SK-N-SH treated with all-trans-retinoic acid at 6 μM for 48 hours (cell line): ENCODE measurements around the gene RET.

Source experiments
- ATAC-seq: fragments of 200-7000 bp; cut with Tn5 transposase; 3 replicates; pipeline ENCODE4 v1.9.1; 2020; ENCODE audit warnings: mild to moderate bottlenecking, moderate library complexity
- ARNTL ChIP-seq: fragments of 450-650 bp; formaldehyde crosslinking; IDR thresholded peaks from 2 replicates; pipeline ENCODE4 v1.5.0; 2020; ENCODE audit warnings: low read depth, mild to moderate bottlenecking, moderate library complexity, borderline replicate concordance
- BACH2 ChIP-seq: fragments of 250-450 bp; sonication (Bioruptor Pico); IDR thresholded peaks from 2 replicates; pipeline ENCODE4 v1.9.0; 2021; ENCODE audit warnings: mild to moderate bottlenecking, borderline replicate concordance
- CREB5 ChIP-seq: fragments of 250-450 bp; sonication (Bioruptor Pico); IDR thresholded peaks from 2 replicates; pipeline ENCODE4 v1.5.1; 2020; ENCODE audit warnings: low read depth, mild to moderate bottlenecking, moderate library complexity
- CSDC2 ChIP-seq: fragments of 250-450 bp; sonication (Bioruptor Pico); IDR thresholded peaks from 2 replicates; pipeline ENCODE4 v1.5.0; 2020; ENCODE audit warnings: mild to moderate bottlenecking, moderate library complexity
- ESRRG ChIP-seq: fragments of 250-450 bp; sonication (Bioruptor Pico); IDR thresholded peaks from 2 replicates; pipeline ENCODE4 v1.6.1; 2021; ENCODE audit warnings: mild to moderate bottlenecking
- GLIS3 ChIP-seq: fragments of 250-450 bp; sonication (Bioruptor Pico); IDR thresholded peaks from 2 replicates; pipeline ENCODE4 v1.5.0; 2020; ENCODE audit warnings: mild to moderate bottlenecking, moderate library complexity
- ISL1 ChIP-seq: fragments of 250-450 bp; sonication (Bioruptor Pico); IDR thresholded peaks from 2 replicates; pipeline ENCODE4 v2.1.2; 2022; ENCODE audit warnings: mild to moderate bottlenecking, moderate library complexity
- OSR1 ChIP-seq: fragments of 250-450 bp; sonication (Bioruptor Pico); IDR thresholded peaks from 2 replicates; pipeline ENCODE4 v1.8.0; 2022; ENCODE audit warnings: moderate library complexity, mild to moderate bottlenecking, inconsistent platforms
- PPARA ChIP-seq: fragments of 250-450 bp; sonication (Bioruptor Pico); IDR thresholded peaks from 2 replicates; pipeline ENCODE4 v1.5.0; 2020; ENCODE audit warnings: mild to moderate bottlenecking, borderline replicate concordance
- RARB ChIP-seq: fragments of 250-450 bp; sonication (Bioruptor Pico); IDR thresholded peaks from 2 replicates; pipeline ENCODE4 v1.8.0; 2021; ENCODE audit warnings: mild to moderate bottlenecking, moderate library complexity
- SNAI2 ChIP-seq: fragments of 250-450 bp; sonication (Bioruptor Pico); IDR thresholded peaks from 2 replicates; pipeline ENCODE4 v1.5.0; 2020; ENCODE audit warnings: mild to moderate bottlenecking, moderate library complexity
- TCF4 ChIP-seq: fragments of 250-450 bp; sonication (Bioruptor Pico); IDR thresholded peaks from 2 replicates; pipeline ENCODE4 v1.8.0; 2021; ENCODE audit warnings: mild to moderate bottlenecking, moderate library complexity, borderline replicate concordance
- TOX ChIP-seq: fragments of 250-450 bp; sonication (Bioruptor Pico); IDR thresholded peaks from 2 replicates; pipeline ENCODE4 v1.8.0; 2021; ENCODE audit warnings: mild to moderate bottlenecking, moderate library complexity, borderline replicate concordance
- ZC3H10 ChIP-seq: fragments of 250-450 bp; sonication (Bioruptor Pico); IDR thresholded peaks from 2 replicates; pipeline ENCODE4 v1.5.1; 2021; ENCODE audit warnings: mild to moderate bottlenecking, moderate library complexity
- ZFP3 ChIP-seq: fragments of 250-450 bp; sonication (Bioruptor Pico); IDR thresholded peaks from 2 replicates; pipeline ENCODE4 v1.5.0; 2020; ENCODE audit warnings: mild to moderate bottlenecking, moderate library complexity
- ZFP30 ChIP-seq: fragments of 450-650 bp; formaldehyde crosslinking; IDR thresholded peaks from 2 replicates; pipeline ENCODE4 v1.5.0; 2022; ENCODE audit warnings: mild to moderate bottlenecking, moderate library complexity
- ZNF565 ChIP-seq: fragments of 450-650 bp; formaldehyde crosslinking; conservative IDR thresholded peaks from 2 replicates; pipeline ENCODE4 v1.5.0; 2020; ENCODE audit warnings: low read depth, mild to moderate bottlenecking, moderate library complexity
- ZNF70 ChIP-seq: fragments of 450-650 bp; formaldehyde crosslinking; IDR thresholded peaks from 2 replicates; pipeline ENCODE4 v1.5.0; 2020; ENCODE audit warnings: mild to moderate bottlenecking, moderate library complexity
- TF ChIP-seq, protein P1 (sequence below): fragments of 250-450 bp; sonication (Bioruptor Pico); IDR thresholded peaks from 2 replicates; pipeline ENCODE4 v1.8.0; 2020; ENCODE audit warnings: mild to moderate bottlenecking, moderate library complexity, borderline replicate concordance
- TF ChIP-seq, protein P2 (sequence below): fragments of 250-450 bp; sonication (Bioruptor Pico); IDR thresholded peaks from 2 replicates; pipeline ENCODE4 v1.8.0; 2021; ENCODE audit warnings: low read depth, mild to moderate bottlenecking, moderate library complexity, borderline replicate concordance
- TF ChIP-seq, protein P3 (sequence below): fragments of 250-450 bp; sonication (Bioruptor Pico); IDR thresholded peaks from 2 replicates; pipeline ENCODE4 v1.5.0; 2020; ENCODE audit warnings: mild to moderate bottlenecking, moderate library complexity

RET gene

DNA sequence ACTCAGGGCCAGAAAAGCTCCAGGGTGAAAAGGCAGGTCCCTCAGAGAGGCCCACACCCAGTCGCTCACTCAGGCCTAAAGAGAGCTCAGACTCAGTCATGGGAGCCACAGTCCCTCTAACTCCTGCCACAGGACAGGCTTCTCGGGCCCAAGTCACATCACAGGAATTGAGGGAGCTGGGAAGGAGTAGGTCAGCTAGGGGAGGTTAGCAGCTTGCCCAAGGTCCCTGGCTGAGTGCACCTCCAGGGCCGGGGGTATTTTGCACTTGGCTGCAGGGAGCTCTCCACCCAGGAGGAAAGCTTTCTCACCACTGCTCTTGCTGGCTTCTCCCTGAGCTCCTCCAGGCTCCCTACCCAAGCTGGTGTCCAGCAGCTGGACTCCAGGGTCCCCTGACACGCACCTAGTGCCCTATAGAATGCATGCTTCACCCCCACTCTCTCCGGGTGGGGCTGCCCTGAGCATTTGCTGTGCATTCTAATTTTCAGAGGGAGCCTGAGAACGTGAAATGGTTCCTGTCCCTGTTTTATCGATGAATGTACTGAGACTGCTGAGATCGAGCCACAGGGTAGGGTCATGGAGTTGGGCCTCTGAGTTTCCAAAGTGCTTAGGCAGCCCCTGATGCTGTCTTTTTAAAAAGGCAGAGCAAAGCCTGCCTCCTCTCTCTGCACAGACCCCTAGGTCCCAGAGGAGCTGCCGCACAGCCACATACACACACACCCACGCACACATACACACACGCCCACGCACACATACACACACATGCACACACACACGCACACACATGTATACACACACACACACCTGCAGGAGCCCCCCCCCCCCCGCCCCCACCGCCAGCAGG, 37.9 kb upstream of the RET start (continued):
- TF ChIP-seq SNAI2 (no peak), ARNTL (CRISPR knock-in tag) (no peak), CREB5 (CRISPR knock-in tag) (no peak)
- TF ChIP-seq, all 23 proteins: peak for 0

DNA sequence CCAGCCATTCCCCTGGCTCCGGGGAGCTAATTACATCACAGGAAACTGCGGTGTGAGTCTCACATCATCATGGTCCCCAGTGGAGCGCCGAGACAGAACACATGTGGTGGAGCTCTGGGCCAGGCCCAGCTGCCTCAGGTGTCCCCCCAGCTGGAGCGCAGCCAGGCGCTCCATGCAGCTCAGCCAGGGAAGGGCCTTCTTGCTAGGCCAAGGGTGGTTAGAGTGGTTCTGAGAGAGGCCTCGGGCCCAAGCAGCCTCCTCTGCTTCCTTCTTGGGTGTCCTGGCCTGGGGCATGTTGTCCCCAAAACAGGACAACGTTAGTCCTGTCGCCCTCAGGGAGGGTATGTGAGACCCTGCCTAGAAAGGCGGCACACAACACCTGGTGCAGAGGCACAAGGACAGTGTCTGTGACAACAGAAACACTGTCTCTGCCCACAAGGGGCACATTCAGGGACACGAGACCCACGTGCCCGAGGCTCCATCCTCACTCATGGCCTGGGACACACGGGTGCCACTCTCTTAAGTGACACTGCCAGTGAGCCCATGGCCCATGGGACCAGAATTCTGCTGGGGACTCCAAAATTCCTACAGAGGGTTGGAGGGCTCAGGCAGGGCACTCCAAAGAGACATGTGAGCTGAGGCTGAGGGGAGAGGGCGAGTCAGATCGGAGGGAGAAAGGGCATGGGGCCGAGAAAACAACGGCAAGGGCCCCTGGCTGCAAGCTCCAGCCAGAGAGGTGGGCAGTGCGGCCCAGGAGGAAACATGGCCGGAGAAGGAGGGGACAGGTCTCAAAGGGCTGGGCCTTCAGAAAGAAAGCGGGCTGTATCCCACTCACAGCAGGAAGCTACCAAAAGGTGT, 37.0 kb upstream of the RET start:
- ATAC-seq = no peak
- TF ChIP-seq ZNF565 (CRISPR knock-in tag) = no peak
- TF ChIP-seq GLIS3 (CRISPR knock-in tag) = no peak
- TF ChIP-seq ISL1 (CRISPR knock-in tag) = no peak
- TF ChIP-seq, protein P1, sequence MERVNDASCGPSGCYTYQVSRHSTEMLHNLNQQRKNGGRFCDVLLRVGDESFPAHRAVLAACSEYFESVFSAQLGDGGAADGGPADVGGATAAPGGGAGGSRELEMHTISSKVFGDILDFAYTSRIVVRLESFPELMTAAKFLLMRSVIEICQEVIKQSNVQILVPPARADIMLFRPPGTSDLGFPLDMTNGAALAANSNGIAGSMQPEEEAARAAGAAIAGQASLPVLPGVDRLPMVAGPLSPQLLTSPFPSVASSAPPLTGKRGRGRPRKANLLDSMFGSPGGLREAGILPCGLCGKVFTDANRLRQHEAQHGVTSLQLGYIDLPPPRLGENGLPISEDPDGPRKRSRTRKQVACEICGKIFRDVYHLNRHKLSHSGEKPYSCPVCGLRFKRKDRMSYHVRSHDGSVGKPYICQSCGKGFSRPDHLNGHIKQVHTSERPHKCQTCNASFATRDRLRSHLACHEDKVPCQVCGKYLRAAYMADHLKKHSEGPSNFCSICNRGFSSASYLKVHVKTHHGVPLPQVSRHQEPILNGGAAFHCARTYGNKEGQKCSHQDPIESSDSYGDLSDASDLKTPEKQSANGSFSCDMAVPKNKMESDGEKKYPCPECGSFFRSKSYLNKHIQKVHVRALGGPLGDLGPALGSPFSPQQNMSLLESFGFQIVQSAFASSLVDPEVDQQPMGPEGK = no peak
- no peak for TF ChIP-seq ARNTL (CRISPR knock-in tag)
- no peak for TF ChIP-seq TOX
- TF ChIP-seq ZNF70 (CRISPR knock-in tag) = no peak
- no peak for TF ChIP-seq ZFP3
- no peak for TF ChIP-seq ZC3H10 (CRISPR knock-in tag)
- TF ChIP-seq CSDC2 (CRISPR knock-in tag) = no peak
- no peak for TF ChIP-seq TCF4 (CRISPR knock-in tag)
- TF ChIP-seq, all 23 proteins: peak for 0

DNA sequence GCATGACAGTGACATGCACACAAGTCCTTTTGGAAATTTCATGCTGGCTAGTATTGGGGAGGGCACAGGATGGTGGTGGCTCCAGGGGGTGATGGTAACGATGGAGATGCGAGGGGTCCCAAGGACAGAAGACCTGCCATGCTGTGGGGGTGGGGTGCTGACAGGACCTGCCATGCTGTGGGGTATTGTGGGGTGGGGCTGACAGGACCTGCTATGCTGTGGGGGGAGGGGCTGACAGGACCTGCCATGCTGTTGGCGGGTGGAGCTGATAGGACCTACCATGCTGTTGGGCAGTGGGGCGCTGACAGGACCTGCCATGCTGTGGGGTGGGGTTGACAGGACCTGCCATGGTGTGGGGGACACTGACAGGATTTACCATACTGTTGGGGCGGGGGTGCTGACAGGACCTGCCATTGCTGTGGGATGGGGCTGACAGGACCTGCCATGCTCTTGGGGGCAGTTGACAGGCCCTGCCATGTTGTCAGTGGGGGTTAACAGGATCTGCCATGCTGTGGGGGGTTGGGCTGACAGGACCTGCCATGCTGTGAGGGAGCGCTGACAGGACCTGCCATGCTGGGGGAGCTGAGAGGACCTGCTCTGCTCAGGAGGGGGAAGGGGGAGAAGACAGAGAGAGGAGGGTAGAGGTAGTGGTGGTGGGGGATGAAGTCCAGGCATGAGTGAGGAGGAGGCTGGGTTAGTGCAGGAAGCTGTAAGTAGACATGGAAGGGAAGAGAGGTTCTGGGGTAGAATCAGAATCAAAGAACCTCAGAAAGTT, 36.2 kb upstream of the RET start:
- no peak for ATAC-seq
- TF ChIP-seq ZFP30 (CRISPR knock-in tag) (no peak), ZC3H10 (CRISPR knock-in tag) (no peak), CSDC2 (CRISPR knock-in tag) (no peak), ESRRG (CRISPR knock-in tag) (no peak), OSR1 (CRISPR knock-in tag) (no peak), PPARA (CRISPR knock-in tag) (no peak), ARNTL (CRISPR knock-in tag) (no peak), TOX (no peak)
- TF ChIP-seq, protein P2, sequence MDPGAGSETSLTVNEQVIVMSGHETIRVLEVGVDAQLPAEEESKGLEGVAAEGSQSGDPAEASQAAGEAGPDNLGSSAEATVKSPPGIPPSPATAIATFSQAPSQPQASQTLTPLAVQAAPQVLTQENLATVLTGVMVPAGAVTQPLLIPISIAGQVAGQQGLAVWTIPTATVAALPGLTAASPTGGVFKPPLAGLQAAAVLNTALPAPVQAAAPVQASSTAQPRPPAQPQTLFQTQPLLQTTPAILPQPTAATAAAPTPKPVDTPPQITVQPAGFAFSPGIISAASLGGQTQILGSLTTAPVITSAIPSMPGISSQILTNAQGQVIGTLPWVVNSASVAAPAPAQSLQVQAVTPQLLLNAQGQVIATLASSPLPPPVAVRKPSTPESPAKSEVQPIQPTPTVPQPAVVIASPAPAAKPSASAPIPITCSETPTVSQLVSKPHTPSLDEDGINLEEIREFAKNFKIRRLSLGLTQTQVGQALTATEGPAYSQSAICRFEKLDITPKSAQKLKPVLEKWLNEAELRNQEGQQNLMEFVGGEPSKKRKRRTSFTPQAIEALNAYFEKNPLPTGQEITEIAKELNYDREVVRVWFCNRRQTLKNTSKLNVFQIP (CRISPR knock-in tag) = no peak

GRCh38 chr10:43041422-43042342, 35.2 kb upstream of the RET start:
- ATAC-seq = no peak
- no peak for TF ChIP-seq ISL1 (CRISPR knock-in tag)
- TF ChIP-seq PPARA (CRISPR knock-in tag) = no peak
- TF ChIP-seq, protein P2 (CRISPR knock-in tag) = no peak
- TF ChIP-seq ARNTL (CRISPR knock-in tag) = no peak
- no peak for TF ChIP-seq ZNF70 (CRISPR knock-in tag)
- no peak for TF ChIP-seq RARB
- TF ChIP-seq TCF4 (CRISPR knock-in tag) = no peak
- TF ChIP-seq TOX = no peak
- TF ChIP-seq, protein P3, sequence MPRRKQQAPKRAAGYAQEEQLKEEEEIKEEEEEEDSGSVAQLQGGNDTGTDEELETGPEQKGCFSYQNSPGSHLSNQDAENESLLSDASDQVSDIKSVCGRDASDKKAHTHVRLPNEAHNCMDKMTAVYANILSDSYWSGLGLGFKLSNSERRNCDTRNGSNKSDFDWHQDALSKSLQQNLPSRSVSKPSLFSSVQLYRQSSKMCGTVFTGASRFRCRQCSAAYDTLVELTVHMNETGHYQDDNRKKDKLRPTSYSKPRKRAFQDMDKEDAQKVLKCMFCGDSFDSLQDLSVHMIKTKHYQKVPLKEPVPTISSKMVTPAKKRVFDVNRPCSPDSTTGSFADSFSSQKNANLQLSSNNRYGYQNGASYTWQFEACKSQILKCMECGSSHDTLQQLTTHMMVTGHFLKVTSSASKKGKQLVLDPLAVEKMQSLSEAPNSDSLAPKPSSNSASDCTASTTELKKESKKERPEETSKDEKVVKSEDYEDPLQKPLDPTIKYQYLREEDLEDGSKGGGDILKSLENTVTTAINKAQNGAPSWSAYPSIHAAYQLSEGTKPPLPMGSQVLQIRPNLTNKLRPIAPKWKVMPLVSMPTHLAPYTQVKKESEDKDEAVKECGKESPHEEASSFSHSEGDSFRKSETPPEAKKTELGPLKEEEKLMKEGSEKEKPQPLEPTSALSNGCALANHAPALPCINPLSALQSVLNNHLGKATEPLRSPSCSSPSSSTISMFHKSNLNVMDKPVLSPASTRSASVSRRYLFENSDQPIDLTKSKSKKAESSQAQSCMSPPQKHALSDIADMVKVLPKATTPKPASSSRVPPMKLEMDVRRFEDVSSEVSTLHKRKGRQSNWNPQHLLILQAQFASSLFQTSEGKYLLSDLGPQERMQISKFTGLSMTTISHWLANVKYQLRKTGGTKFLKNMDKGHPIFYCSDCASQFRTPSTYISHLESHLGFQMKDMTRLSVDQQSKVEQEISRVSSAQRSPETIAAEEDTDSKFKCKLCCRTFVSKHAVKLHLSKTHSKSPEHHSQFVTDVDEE = no peak
- TF ChIP-seq BACH2 (CRISPR knock-in tag) = no peak
- TF ChIP-seq ZC3H10 (CRISPR knock-in tag) = no peak
